ENCODE measurements around the gene C16orf86.

The C16orf86 gene

GRCh38 chr16:67651039-67651438 is 15.6 kb upstream of the C16orf86 start:
- no peak for TF ChIP-seq CTCF (IDR thresholded peaks at IDR 0.05)

DNA sequence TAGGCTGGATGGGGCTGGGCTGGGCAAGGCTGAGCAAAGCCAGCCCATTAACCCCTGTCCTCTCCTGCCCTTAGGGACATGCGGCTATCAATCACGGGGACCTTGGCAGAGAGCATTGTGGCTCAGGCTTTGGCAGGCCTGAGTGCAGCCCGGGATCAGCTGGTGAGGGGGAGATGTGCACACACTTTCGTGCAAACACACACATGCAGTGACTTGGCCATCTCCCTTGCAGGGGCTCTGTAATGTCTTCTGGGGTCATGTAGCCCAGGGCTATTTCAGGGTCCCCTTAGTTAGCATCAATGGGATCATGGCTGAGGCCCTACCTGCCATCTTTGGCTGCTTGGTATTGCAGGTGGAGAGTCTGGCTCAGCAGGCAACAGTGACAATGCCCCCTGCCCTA is 14.8 kb upstream of the C16orf86 start:
- TF ChIP-seq CTCF (IDR thresholded peaks at IDR 0.05): no peak

- TF ChIP-seq CTCF (IDR thresholded peaks at IDR 0.05): no peak
Measured at GRCh38 chr16:67652578-67653127, 14.0 kb upstream of the C16orf86 start.

GRCh38 chr16:67653128-67653788 is 13.4 kb upstream of the C16orf86 start:
- TF ChIP-seq CTCF (IDR thresholded peaks at IDR 0.05): peak; percentile 40

DNA sequence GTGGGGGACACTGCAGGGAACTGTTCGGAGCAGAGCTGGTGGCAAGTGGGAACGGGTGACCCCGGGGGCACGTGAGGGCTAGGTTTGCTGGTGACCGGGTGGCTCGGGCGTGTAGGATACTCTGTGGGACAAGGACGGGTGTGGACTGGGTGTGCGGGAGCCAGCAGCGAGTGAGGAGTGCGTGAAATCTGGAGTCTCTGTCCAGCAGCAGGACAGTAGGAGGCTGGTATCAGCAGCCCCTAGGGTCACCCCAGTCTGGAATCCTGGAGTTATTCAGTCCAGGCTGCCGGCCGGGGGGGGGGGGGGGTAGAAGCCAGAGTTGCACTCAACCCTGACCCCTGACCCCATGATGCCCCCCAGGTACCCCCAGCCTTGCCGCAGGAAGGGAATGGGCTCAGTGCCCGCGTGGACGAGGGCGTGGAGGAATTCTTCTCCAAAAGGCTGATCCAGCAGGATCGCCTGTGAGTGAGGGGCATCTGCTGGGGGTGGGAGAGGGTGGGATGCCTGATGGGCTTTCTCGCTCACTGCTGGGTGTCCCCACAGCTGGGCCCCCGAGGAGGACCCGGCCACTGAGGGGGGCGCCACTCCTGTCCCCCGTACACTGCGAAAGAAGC is 12.7 kb upstream of the C16orf86 start:
- no peak for TF ChIP-seq CTCF (IDR thresholded peaks at IDR 0.05)

DNA sequence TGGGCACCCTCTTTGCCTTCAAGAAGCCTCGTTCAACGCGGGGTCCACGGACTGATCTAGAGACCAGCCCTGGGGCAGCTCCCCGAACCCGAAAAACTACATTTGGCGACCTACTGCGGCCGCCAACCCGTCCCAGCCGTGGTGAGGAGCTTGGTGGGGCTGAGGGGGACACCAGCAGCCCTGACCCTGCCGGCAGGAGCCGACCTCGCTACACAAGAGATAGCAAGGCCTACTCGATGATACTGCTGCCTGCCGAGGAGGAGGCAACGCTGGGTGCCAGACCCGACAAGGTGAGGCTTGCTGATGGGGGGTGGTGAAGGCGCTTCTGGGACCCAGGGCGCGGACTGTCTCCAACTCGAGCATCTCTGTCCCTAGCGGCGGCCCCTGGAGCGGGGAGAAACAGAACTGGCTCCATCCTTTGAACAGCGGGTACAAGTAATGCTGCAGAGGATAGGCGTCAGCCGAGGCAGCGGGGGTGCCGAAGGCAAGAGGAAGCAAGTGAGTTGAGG is 12.2 kb upstream of the C16orf86 start:
- TF ChIP-seq CTCF (IDR thresholded peaks at IDR 0.05): no peak

GRCh38 chr16:67655363-67655762 is 11.3 kb upstream of the C16orf86 start:
- no peak for TF ChIP-seq CTCF (IDR thresholded peaks at IDR 0.05)

Data from LNCAP (cell line).